HepG2 (cell line): ENCODE results near the gene LRRC45. TPM values are rescaled to one million over a fixed set of nuclear protein-coding genes. Genes with fewer than 3 reads are reported as not detected.
A peak's percentile ranks its signal among the peaks of the same experiment; 100 is the strongest.

Experiments
- CBFB ChIP-seq: sonication (generic); formaldehyde crosslinking; IDR thresholded peaks from 2 replicates; pipeline ENCODE4 v1.4.0; 2020; ENCODE audit warnings: missing genetic modification reagents
- GPN1 ChIP-seq: sonication (generic); formaldehyde crosslinking; IDR thresholded peaks from 2 replicates; pipeline ENCODE4 v1.5.1; 2020; ENCODE audit warnings: missing genetic modification reagents, borderline replicate concordance
- HCFC1 ChIP-seq: fragments of 150-350 bp; IDR thresholded peaks from 2 replicates; pipeline ENCODE4 v1.6.1; 2014; ENCODE audit warnings: low read depth, low read length
- HIC2 ChIP-seq: sonication (generic); formaldehyde crosslinking; IDR thresholded peaks from 2 replicates; pipeline ENCODE4 v1.9.0; 2022; ENCODE audit warnings: low read depth, missing genetic modification reagents
- MED1 ChIP-seq: sonication (generic); formaldehyde crosslinking; IDR thresholded peaks from 2 replicates; pipeline ENCODE4 v1.4.0; 2020; ENCODE audit warnings: missing genetic modification reagents
- MXD4 ChIP-seq: IDR thresholded peaks from 2 replicates; pipeline ENCODE4 v1.6.1; 2016; ENCODE audit warnings: mild to moderate bottlenecking, missing biosample characterization, missing genetic modification reagents
- MZF1 ChIP-seq: sonication (generic); formaldehyde crosslinking; IDR thresholded peaks from 2 replicates; pipeline ENCODE4 v1.8.1; 2023; ENCODE audit warnings: mild to moderate bottlenecking, missing genetic modification reagents, borderline replicate concordance
- NFYC ChIP-seq: IDR thresholded peaks from 2 replicates; pipeline ENCODE4 v1.6.1; 2016; ENCODE audit warnings: missing genetic modification reagents, missing compliant biosample characterization
- NRL ChIP-seq: sonication (generic); formaldehyde crosslinking; IDR thresholded peaks from 2 replicates; pipeline ENCODE4 v1.5.0; 2020; ENCODE audit warnings: missing genetic modification reagents, mild to moderate bottlenecking, moderate library complexity, borderline replicate concordance
- POLR2AphosphoS2 ChIP-seq: IDR thresholded peaks from 2 replicates; pipeline ENCODE4 v1.6.1; 2011; ENCODE audit warnings: low read depth, low read length, improper control_type of control experiment
- POLR2AphosphoS5 ChIP-seq: IDR thresholded peaks from 2 replicates; pipeline ENCODE4 v1.6.1; 2012; ENCODE audit warnings: low read depth, low read length
- POLR2G ChIP-seq: fragments of 200-400 bp; formaldehyde crosslinking; IDR thresholded peaks from 2 replicates; pipeline ENCODE4 v1.6.1; 2018; ENCODE audit warnings: mild to moderate bottlenecking, low read depth, low read length, moderate library complexity
- RXRB ChIP-seq: IDR thresholded peaks from 2 replicates; pipeline ENCODE4 v1.6.1; 2016; ENCODE audit warnings: borderline replicate concordance, missing genetic modification reagents, missing compliant biosample characterization
- SAP130 ChIP-seq: IDR thresholded peaks from 2 replicates; pipeline ENCODE4 v1.6.1; 2016; ENCODE audit warnings: low read depth
- SMC3 ChIP-seq: IDR thresholded peaks from 2 replicates; pipeline ENCODE4 v1.6.1; 2011; ENCODE audit warnings: low read length, improper control_type of control experiment
- ZBTB44 ChIP-seq: sonication (generic); formaldehyde crosslinking; IDR thresholded peaks from 2 replicates; pipeline ENCODE4 v1.4.0; 2020; ENCODE audit warnings: missing genetic modification reagents
- ZC3H4 ChIP-seq: sonication (generic); formaldehyde crosslinking; IDR thresholded peaks from 2 replicates; pipeline ENCODE4 v1.4.0; 2020; ENCODE audit warnings: missing genetic modification reagents, borderline replicate concordance
- ZNF333 ChIP-seq: sonication (generic); formaldehyde crosslinking; IDR thresholded peaks from 2 replicates; pipeline ENCODE4 v1.4.0; 2020; ENCODE audit warnings: mild to moderate bottlenecking, missing genetic modification reagents, borderline replicate concordance
- ZNF567 ChIP-seq: sonication (generic); formaldehyde crosslinking; IDR thresholded peaks from 2 replicates; pipeline ENCODE4 v1.8.1; 2023; ENCODE audit warnings: mild to moderate bottlenecking, missing genetic modification reagents, borderline replicate concordance
- ZNF577 ChIP-seq: sonication (generic); formaldehyde crosslinking; IDR thresholded peaks from 2 replicates; pipeline ENCODE4 v1.4.0; 2020; ENCODE audit warnings: mild to moderate bottlenecking, low read depth, missing genetic modification reagents, borderline replicate concordance
- ZNF792 ChIP-seq: IDR thresholded peaks from 2 replicates; pipeline ENCODE4 v1.6.1; 2016
- polyA plus RNA-seq, 8 experiments: library from polyadenylated mRNA; depleted of rRNA in 3 of 8; stranded (reverse) in 7 of 8; unstranded in 1 of 8; fragments of >200 nt; fragmentation: Illumina TruSeq in 4 of 8; extraction: Trizol in 4 of 8; gene quantifications; 2 replicates each; pipeline versions ENCODE4 v1.2.1 to v1.2.3, GENCODE V29; 2011 to 2016; ENCODE audit warnings: low read depth in 4 of 8, missing spikeins in 1 of 8, mixed read lengths in 1 of 8; ENCODE audit not compliant: insufficient read depth in 1 of 8
- total RNA-seq, 5 experiments: library from RNA; depleted of rRNA; stranded (reverse); fragments of >200 nt; fragmentation: Illumina TruSeq; extraction: Trizol; gene quantifications; 2 replicates each; pipeline ENCODE4 v1.2.3, GENCODE V29; 2016; ENCODE audit warnings: low read depth in 1 of 5
- TF ChIP-seq, protein P1 (sequence below): sonication (generic); formaldehyde crosslinking; IDR thresholded peaks from 2 replicates; pipeline ENCODE4 v1.4.0; 2020; ENCODE audit warnings: missing genetic modification reagents
- TF ChIP-seq, protein P2 (sequence below): IDR thresholded peaks from 2 replicates; pipeline ENCODE4 v1.6.1; 2018; ENCODE audit warnings: missing genetic modification reagents, mild to moderate bottlenecking, missing compliant biosample characterization
- TF ChIP-seq, protein P3 (sequence below): IDR thresholded peaks from 2 replicates; pipeline ENCODE4 v1.6.1; 2012; ENCODE audit warnings: inconsistent platforms
- TF ChIP-seq, protein P4 (sequence below): sonication (generic); formaldehyde crosslinking; IDR thresholded peaks from 2 replicates; pipeline ENCODE4 v1.5.1; 2020; ENCODE audit warnings: mild to moderate bottlenecking, missing genetic modification reagents, moderate library complexity

The LRRC45 gene
- total and polyA plus RNA-seq, 2 of the 13 experiments (the other 11 are each of a cell fraction or from before 2014, with no cell fraction given), result 11.6 to 48.1 TPM

- no peak for TF ChIP-seq ZBTB44 (CRISPR knock-in tag)
- TF ChIP-seq, protein P1, sequence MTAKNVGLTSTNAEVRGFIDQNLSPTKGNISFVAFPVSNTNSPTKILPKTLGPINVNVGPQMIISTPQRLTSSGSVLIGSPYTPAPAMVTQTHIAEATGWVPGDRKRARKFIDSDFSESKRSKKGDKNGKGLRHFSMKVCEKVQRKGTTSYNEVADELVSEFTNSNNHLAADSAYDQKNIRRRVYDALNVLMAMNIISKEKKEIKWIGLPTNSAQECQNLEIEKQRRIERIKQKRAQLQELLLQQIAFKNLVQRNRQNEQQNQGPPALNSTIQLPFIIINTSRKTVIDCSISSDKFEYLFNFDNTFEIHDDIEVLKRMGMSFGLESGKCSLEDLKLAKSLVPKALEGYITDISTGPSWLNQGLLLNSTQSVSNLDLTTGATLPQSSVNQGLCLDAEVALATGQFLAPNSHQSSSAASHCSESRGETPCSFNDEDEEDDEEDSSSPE (CRISPR knock-in tag), result no peak
- 0 out of 2 replicates have a peak, but pooled peaks have one; percentile 6 for TF ChIP-seq ZNF333 (CRISPR knock-in tag)
- peak; percentile 83 for TF ChIP-seq HIC2
- peak; percentile 33; the same call in 1 of the 2 replicates for TF ChIP-seq POLR2AphosphoS5
- TF ChIP-seq, protein P2, sequence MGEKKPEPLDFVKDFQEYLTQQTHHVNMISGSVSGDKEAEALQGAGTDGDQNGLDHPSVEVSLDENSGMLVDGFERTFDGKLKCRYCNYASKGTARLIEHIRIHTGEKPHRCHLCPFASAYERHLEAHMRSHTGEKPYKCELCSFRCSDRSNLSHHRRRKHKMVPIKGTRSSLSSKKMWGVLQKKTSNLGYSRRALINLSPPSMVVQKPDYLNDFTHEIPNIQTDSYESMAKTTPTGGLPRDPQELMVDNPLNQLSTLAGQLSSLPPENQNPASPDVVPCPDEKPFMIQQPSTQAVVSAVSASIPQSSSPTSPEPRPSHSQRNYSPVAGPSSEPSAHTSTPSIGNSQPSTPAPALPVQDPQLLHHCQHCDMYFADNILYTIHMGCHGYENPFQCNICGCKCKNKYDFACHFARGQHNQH (CRISPR knock-in tag), result no peak
- no peak; the same call in 1 of the 2 replicates for TF ChIP-seq MZF1 (CRISPR knock-in tag)
- peak; percentile 54; the same call in 1 of the 2 replicates for TF ChIP-seq RXRB (CRISPR knock-in tag)
- TF ChIP-seq HCFC1, result no peak
- no peak; the same call in 1 of the 2 replicates for TF ChIP-seq POLR2G
- TF ChIP-seq, protein P3, sequence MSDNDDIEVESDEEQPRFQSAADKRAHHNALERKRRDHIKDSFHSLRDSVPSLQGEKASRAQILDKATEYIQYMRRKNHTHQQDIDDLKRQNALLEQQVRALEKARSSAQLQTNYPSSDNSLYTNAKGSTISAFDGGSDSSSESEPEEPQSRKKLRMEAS, result no peak
- no peak for TF ChIP-seq POLR2AphosphoS2
- TF ChIP-seq MED1 (CRISPR knock-in tag), result peak; percentile 79
- no peak for TF ChIP-seq CBFB (CRISPR knock-in tag)
- peak; percentile 41; the same call in 1 of the 2 replicates for TF ChIP-seq SAP130 (CRISPR knock-in tag)
- no peak for TF ChIP-seq GPN1 (CRISPR knock-in tag)
- TF ChIP-seq SMC3, result no peak
- no peak for TF ChIP-seq NRL (CRISPR knock-in tag)
- 0 out of 2 replicates have a peak, but pooled peaks have one; percentile 15 for TF ChIP-seq ZC3H4 (CRISPR knock-in tag)
- TF ChIP-seq NFYC (CRISPR knock-in tag), result no peak
- TF ChIP-seq ZNF567 (CRISPR knock-in tag), result peak; percentile 41; the same call in 1 of the 2 replicates
- TF ChIP-seq, protein P4, sequence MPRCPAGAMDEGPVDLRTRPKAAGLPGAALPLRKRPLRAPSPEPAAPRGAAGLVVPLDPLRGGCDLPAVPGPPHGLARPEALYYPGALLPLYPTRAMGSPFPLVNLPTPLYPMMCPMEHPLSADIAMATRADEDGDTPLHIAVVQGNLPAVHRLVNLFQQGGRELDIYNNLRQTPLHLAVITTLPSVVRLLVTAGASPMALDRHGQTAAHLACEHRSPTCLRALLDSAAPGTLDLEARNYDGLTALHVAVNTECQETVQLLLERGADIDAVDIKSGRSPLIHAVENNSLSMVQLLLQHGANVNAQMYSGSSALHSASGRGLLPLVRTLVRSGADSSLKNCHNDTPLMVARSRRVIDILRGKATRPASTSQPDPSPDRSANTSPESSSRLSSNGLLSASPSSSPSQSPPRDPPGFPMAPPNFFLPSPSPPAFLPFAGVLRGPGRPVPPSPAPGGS (CRISPR knock-in tag), result no peak
- TF ChIP-seq MXD4, result no peak
- no peak for TF ChIP-seq ZNF792 (CRISPR knock-in tag)
- no peak for TF ChIP-seq ZNF577 (CRISPR knock-in tag)
These were observed 9.3 kb upstream of the LRRC45 start (continued) for GRCh38 chr17:82013772-82014321.
